Osteoblast (primary cell): ENCODE data around the gene LNPEP. TPM values are rescaled to one million over a fixed set of nuclear protein-coding genes. Genes with fewer than 3 reads are reported as not detected.

ENCODE experiments used
- DNase-seq: peaks from one replicate; pipeline ENCODE4 v3.0.0; 2011; ENCODE audit warnings: low spot score, mixed read lengths; ENCODE audit not compliant: insufficient read length; ENCODE audit errors: missing footprints
- H2AFZ ChIP-seq: 2 replicates; pipeline ENCODE4 v1.6.0; 2011; ENCODE audit warnings: mild to moderate bottlenecking, low read length
- H3K27ac ChIP-seq: 2 replicates; pipeline ENCODE4 v1.5.1; 2011; ENCODE audit warnings: mild to moderate bottlenecking, low read depth, low read length, moderate library complexity
- H3K27me3 ChIP-seq: 2 replicates; pipeline ENCODE4 v1.6.0; 2012; ENCODE audit warnings: mild to moderate bottlenecking, control low read depth, inconsistent platforms, low read length, moderate library complexity; ENCODE audit not compliant: insufficient read depth
- H3K36me3 ChIP-seq: 2 replicates; pipeline ENCODE4 v1.5.1; 2011; ENCODE audit warnings: mild to moderate bottlenecking, low read length, control low read depth, moderate library complexity; ENCODE audit not compliant: insufficient read depth
- H3K4me1 ChIP-seq: 2 replicates; pipeline ENCODE4 v1.5.1; 2011; ENCODE audit warnings: mild to moderate bottlenecking, low read length, control low read depth, moderate library complexity; ENCODE audit not compliant: insufficient read depth
- H3K4me2 ChIP-seq: 2 replicates; pipeline ENCODE4 v1.6.0; 2011; ENCODE audit warnings: mild to moderate bottlenecking, low read length; ENCODE audit not compliant: insufficient read depth
- H3K4me3 ChIP-seq: fragments of 200-600 bp; sonication (generic); 3 replicates; pipeline ENCODE4 v1.5.1; 2012; ENCODE audit warnings: mild to moderate bottlenecking, low read length, inconsistent platforms; ENCODE audit not compliant: insufficient read depth
- H3K79me2 ChIP-seq: 2 replicates; pipeline ENCODE4 v1.6.0; 2012; ENCODE audit warnings: mild to moderate bottlenecking, low read length, control low read depth, inconsistent platforms; ENCODE audit not compliant: insufficient read depth
- H3K9me3 ChIP-seq: 2 replicates; pipeline ENCODE4 v1.5.1; 2011; ENCODE audit warnings: low read depth, low read length, control low read depth
- H4K20me1 ChIP-seq: 2 replicates; pipeline ENCODE4 v1.6.0; 2012; ENCODE audit warnings: mild to moderate bottlenecking, low read length, control low read depth; ENCODE audit not compliant: insufficient read depth
- total RNA-seq: library from RNA; depleted of rRNA; stranded (reverse); fragments of >200 nt; gene quantifications from 2 replicates; pipeline ENCODE4 v1.2.3, GENCODE V29; 2012
- TF ChIP-seq, protein P1 (sequence below): IDR thresholded peaks from 2 replicates; pipeline ENCODE4 v1.5.1; 2011; ENCODE audit warnings: mild to moderate bottlenecking, low read depth, low read length, moderate library complexity; ENCODE audit errors: extremely low read depth

Gene LNPEP
- total RNA-seq, 1 donor = 44.9 TPM

DNA sequence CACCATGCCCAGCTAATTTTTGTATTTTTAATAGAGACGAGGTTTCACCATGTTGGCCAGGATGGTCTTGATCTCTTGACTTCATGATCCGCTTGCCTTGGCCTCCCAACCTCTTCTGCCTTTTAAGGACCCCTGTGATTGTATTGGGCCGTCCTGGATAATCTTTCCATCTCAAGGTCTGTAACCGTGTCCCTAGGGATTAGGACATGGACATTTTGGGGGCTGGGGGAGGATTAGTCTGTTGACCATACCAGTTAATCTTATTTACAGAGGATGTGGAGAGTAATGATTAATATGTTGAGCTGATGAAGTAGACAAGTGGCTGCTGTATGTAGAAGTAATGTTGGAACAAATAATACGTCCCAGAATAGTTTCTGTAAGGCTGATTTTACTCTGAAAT lies 23.1 kb downstream of the LNPEP start:
- Histone ChIP-seq H3K36me3 (no peaks in the 10 kb centered on the region), H3K4me2 (no peak overlapping the region), H3K4me1 (peaks cover 17% of the 10 kb centered on the region), H3K9me3 (no peaks in the 10 kb centered on the region), H3K4me3 (no peak overlapping the region), H4K20me1 (no peaks in the 10 kb centered on the region), H3K79me2 (peaks cover 62% of the 10 kb centered on the region), H3K27me3 (no peaks in the 10 kb centered on the region), H3K27ac (no peak overlapping the region), H2AFZ (no peak overlapping the region)
- no peak for DNase-seq
- TF ChIP-seq, protein P1, sequence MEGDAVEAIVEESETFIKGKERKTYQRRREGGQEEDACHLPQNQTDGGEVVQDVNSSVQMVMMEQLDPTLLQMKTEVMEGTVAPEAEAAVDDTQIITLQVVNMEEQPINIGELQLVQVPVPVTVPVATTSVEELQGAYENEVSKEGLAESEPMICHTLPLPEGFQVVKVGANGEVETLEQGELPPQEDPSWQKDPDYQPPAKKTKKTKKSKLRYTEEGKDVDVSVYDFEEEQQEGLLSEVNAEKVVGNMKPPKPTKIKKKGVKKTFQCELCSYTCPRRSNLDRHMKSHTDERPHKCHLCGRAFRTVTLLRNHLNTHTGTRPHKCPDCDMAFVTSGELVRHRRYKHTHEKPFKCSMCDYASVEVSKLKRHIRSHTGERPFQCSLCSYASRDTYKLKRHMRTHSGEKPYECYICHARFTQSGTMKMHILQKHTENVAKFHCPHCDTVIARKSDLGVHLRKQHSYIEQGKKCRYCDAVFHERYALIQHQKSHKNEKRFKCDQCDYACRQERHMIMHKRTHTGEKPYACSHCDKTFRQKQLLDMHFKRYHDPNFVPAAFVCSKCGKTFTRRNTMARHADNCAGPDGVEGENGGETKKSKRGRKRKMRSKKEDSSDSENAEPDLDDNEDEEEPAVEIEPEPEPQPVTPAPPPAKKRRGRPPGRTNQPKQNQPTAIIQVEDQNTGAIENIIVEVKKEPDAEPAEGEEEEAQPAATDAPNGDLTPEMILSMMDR = no peak

GRCh38 chr5:96961053-96961452 lies 25.2 kb downstream of the LNPEP start:
- TF ChIP-seq, protein P1 = no peak
- no peak overlapping the region for H2AFZ ChIP-seq
- H4K20me1 ChIP-seq = no peaks in the 10 kb centered on the region
- no peaks in the 10 kb centered on the region for H3K9me3 ChIP-seq
- H3K79me2 ChIP-seq = peaks cover 66% of the 10 kb centered on the region
- DNase-seq = no peak
- no peaks in the 10 kb centered on the region for H3K36me3 ChIP-seq
- peak overlapping the region; percentile 13 for H3K4me2 ChIP-seq
- H3K4me1 ChIP-seq = peaks cover 17% of the 10 kb centered on the region
- no peak overlapping the region for H3K4me3 ChIP-seq
- H3K27me3 ChIP-seq = no peaks in the 10 kb centered on the region
- peak overlapping the region; percentile 15 for H3K27ac ChIP-seq

GRCh38 chr5:96962540-96962991 lies 26.7 kb downstream of the LNPEP start:
- H4K20me1 ChIP-seq = no peaks in the 10 kb centered on the region
- TF ChIP-seq, protein P1 = no peak
- no peak overlapping the region for H3K4me3 ChIP-seq
- H2AFZ ChIP-seq = no peak overlapping the region
- peaks cover 17% of the 10 kb centered on the region for H3K4me1 ChIP-seq
- no peaks in the 10 kb centered on the region for H3K36me3 ChIP-seq
- peaks cover 66% of the 10 kb centered on the region for H3K79me2 ChIP-seq
- peak overlapping the region; percentile 29 for H3K27ac ChIP-seq
- H3K9me3 ChIP-seq = no peaks in the 10 kb centered on the region
- no peaks in the 10 kb centered on the region for H3K27me3 ChIP-seq
- no peak for DNase-seq
- no peak overlapping the region for H3K4me2 ChIP-seq

- Histone ChIP-seq H3K4me1 (peaks cover 24% of the 10 kb centered on the region), H3K27me3 (no peaks in the 10 kb centered on the region), H3K4me2 (peak overlapping the region; percentile 29), H3K4me3 (no peak overlapping the region), H2AFZ (no peak overlapping the region), H3K79me2 (peaks cover 66% of the 10 kb centered on the region), H3K9me3 (no peaks in the 10 kb centered on the region), H3K36me3 (no peaks in the 10 kb centered on the region), H3K27ac (peak overlapping the region; percentile 29), H4K20me1 (no peaks in the 10 kb centered on the region)
- peak; percentile 87 for DNase-seq
- TF ChIP-seq, protein P1 = no peak
Observed at GRCh38 chr5:96963267-96963666, 27.4 kb downstream of the LNPEP start.
